Neural progenitor cell (in vitro differentiated cells): ENCODE results near the gene IDUA. TPM values are rescaled to one million over a fixed set of nuclear protein-coding genes. Genes with fewer than 3 reads are reported as not detected.
"Not testable (repeated sequence)": the region's sequence is repeated elsewhere in the genome, so short reads cannot be mapped to it uniquely, and the experiment has no call there.

Source experiments
- DNase-seq: peaks from one replicate; pipeline ENCODE4 v3.0.0-alpha.2; 2016; ENCODE audit warnings: low spot score
- H2AFZ ChIP-seq: fragments of 200-600 bp; sonication (generic); replicated peaks from 2 replicates; pipeline ENCODE4 v1.6.1; 2016; ENCODE audit warnings: antibody characterized with exemption
- H3F3A ChIP-seq: fragments of 200-600 bp; sonication (generic); 2 replicates; pipeline ENCODE4 v1.6.1; 2016; ENCODE audit warnings: antibody characterized with exemption, low read depth
- H3K27ac ChIP-seq: fragments of 200-600 bp; sonication (generic); 2 replicates; pipeline ENCODE4 v1.5.1; 2016; ENCODE audit warnings: mild to moderate bottlenecking
- H3K27me3 ChIP-seq: fragments of 200-600 bp; sonication (generic); 2 replicates; pipeline ENCODE4 v1.6.1; 2016; ENCODE audit warnings: mild to moderate bottlenecking, moderate library complexity
- H3K36me3 ChIP-seq: fragments of 200-600 bp; sonication (generic); 2 replicates; pipeline ENCODE4 v1.5.1; 2016
- H3K4me1 ChIP-seq: fragments of 200-600 bp; sonication (generic); 2 replicates; pipeline ENCODE4 v1.6.1; 2016; ENCODE audit warnings: mixed run types
- H3K4me2 ChIP-seq: fragments of 200-600 bp; sonication (generic); 2 replicates; pipeline ENCODE4 v1.6.1; 2016
- H3K4me3 ChIP-seq: fragments of 200-600 bp; sonication (generic); 2 replicates; pipeline ENCODE4 v1.5.1; 2016
- H3K79me2 ChIP-seq: fragments of 200-600 bp; sonication (generic); 2 replicates; pipeline ENCODE4 v1.6.1; 2016; ENCODE audit warnings: low read depth
- H3K9ac ChIP-seq: fragments of 200-600 bp; sonication (generic); 2 replicates; pipeline ENCODE4 v1.6.1; 2016
- H3K9me3 ChIP-seq: fragments of 200-600 bp; sonication (generic); 2 replicates; pipeline ENCODE4 v1.5.1; 2016; ENCODE audit warnings: low read depth
- H4K20me1 ChIP-seq: fragments of 200-600 bp; sonication (generic); 2 replicates; pipeline ENCODE4 v1.6.1; 2016; ENCODE audit warnings: low read depth
- H3K27ac Mint-ChIP-seq: 3 replicates; pipeline ENCODE4 v1.8.0; 2021; ENCODE audit warnings: mixed read lengths
- H3K27me3 Mint-ChIP-seq: 2 replicates; pipeline ENCODE4 v1.8.0; 2022; ENCODE audit warnings: low read depth, mild to moderate bottlenecking, inconsistent platforms, moderate library complexity, mixed read lengths; ENCODE audit not compliant: insufficient read depth
- H3K36me3 Mint-ChIP-seq: 3 replicates; pipeline ENCODE4 v1.8.0; 2021; ENCODE audit warnings: mixed read lengths
- H3K4me1 Mint-ChIP-seq: 3 replicates; pipeline ENCODE4 v1.8.0; 2021; ENCODE audit warnings: mixed read lengths
- H3K4me3 Mint-ChIP-seq: 3 replicates; pipeline ENCODE4 v1.8.0; 2021; ENCODE audit warnings: mild to moderate bottlenecking, moderate library complexity, mixed read lengths
- H3K9me3 Mint-ChIP-seq: 3 replicates; pipeline ENCODE4 v1.8.0; 2020; ENCODE audit warnings: mixed read lengths
- CTCF ChIP-seq: fragments of 200-600 bp; sonication (generic); IDR thresholded peaks from 2 replicates; pipeline ENCODE4 v1.5.1; 2017; ENCODE audit warnings: antibody characterized with exemption, mild to moderate bottlenecking
- EZH2 ChIP-seq: fragments of 200-600 bp; sonication (generic); IDR thresholded peaks from 2 replicates; pipeline ENCODE4 v1.6.1; 2017; ENCODE audit warnings: antibody characterized with exemption, mild to moderate bottlenecking, moderate library complexity
- EZH2phosphoT487 ChIP-seq: fragments of 200-600 bp; sonication (generic); IDR thresholded peaks from 2 replicates; pipeline ENCODE4 v1.6.1; 2017; ENCODE audit warnings: antibody characterized with exemption
- total RNA-seq: library from RNA; depleted of rRNA; stranded (reverse); fragments of >200 nt; gene quantifications from 2 replicates; pipeline ENCODE4 v1.2.3, GENCODE V29; 2015; ENCODE audit warnings: low replicate concordance

Gene IDUA
- 0.47 and 10.7 TPM in 2 replicates for total RNA-seq

DNA sequence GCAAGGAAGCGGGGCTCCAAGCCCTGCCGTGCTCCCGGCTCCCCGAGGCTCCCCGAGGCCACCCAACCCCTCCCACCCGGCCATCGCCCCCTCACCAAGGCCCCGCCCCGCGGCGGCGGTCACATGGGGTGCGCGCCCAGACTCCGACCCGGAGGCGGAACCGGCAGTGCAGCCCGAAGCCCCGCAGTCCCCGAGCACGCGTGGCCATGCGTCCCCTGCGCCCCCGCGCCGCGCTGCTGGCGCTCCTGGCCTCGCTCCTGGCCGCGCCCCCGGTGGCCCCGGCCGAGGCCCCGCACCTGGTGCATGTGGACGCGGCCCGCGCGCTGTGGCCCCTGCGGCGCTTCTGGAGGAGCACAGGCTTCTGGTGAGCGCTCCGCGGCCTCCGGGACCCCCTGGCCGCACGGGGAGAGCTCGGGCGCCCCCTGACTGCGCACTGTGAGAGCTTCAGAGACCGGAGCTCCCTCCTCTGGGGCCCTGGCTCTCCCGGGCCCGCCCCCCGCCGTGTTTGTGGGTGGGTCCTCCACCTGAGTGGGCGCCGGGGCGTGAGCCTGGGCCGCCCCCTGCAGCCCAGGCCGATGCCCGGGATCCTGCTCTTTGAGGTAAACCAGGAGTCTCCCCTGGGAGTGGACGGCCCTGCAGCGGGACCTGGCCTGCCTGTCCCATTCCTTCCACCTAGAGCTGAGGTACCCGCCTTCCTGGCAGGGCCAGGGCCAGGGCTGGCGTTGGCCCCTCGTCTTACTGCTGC is at the start of gene IDUA:
Gene IDUA (plus strand): TSS at position 166 of the 745 bp plus-strand sequence. CDS start 41 bp downstream, at position 207.
- TF ChIP-seq CTCF (peak; percentile 50), EZH2phosphoT487 (no peak)
- H3K4me1 Mint-ChIP-seq: peaks cover 12% of the 10 kb centered on the region
- DNase-seq: peak; percentile 77
- Histone ChIP-seq H3K27ac (no peak within 1 kb of the TSS), H3K9me3 (no peaks in the 10 kb centered on the region), H3K4me1 (peaks cover 14% of the 10 kb centered on the region), H3K36me3 (no peaks in the 10 kb centered on the region), H4K20me1 (no peaks in the 10 kb centered on the region), H3K27me3 (peaks cover 41% of the 10 kb centered on the region), H3K79me2 (no peaks in the 10 kb centered on the region), H3K9ac (no peak within 1 kb of the TSS), H2AFZ (peak within 1 kb of the TSS; percentile 75), H3K4me2 (peak within 1 kb of the TSS; percentile 80), H3F3A (peaks cover 14% of the 10 kb centered on the region), H3K4me3 (peak within 1 kb of the TSS; percentile 53)
- H3K9me3 Mint-ChIP-seq: no peaks in the 10 kb centered on the region
- peak within 1 kb of the TSS; percentile 89 for H3K4me3 Mint-ChIP-seq
- H3K27ac Mint-ChIP-seq: peak within 1 kb of the TSS; percentile 96
- H3K36me3 Mint-ChIP-seq: no peaks in the 10 kb centered on the region
- H3K27me3 Mint-ChIP-seq: peaks cover 14% of the 10 kb centered on the region

DNA sequence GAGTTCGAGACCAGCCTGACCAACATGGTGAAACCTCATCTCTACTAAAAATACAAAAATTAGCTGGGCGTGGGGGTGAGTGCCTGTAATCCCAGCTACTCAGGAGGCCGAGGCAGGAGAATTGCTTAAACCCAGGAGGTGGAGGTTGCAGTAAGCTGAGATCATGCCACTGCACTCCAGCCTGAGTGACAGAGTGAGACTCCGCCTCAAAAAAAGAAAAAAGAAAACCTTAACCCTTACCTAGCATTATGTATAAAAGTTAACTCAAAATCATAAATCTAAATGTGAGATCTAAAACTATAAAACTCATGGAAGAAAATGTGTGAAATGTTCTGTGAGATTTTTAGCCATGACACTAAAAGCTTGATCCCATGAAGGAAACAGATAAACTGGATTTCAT is 47.3 kb upstream of the IDUA start:
- not testable (repeated sequence) for H3K27ac ChIP-seq, H3K4me3 ChIP-seq, H3K9ac ChIP-seq, H3K4me1 Mint-ChIP-seq, H3K36me3 Mint-ChIP-seq, H3K27me3 ChIP-seq, H3K36me3 ChIP-seq, H3K27ac Mint-ChIP-seq, DNase-seq, H4K20me1 ChIP-seq, H3K9me3 ChIP-seq, H3F3A ChIP-seq, H3K9me3 Mint-ChIP-seq, H3K4me3 Mint-ChIP-seq, H3K27me3 Mint-ChIP-seq, H2AFZ ChIP-seq, H3K79me2 ChIP-seq, H3K4me2 ChIP-seq, H3K4me1 ChIP-seq

DNA sequence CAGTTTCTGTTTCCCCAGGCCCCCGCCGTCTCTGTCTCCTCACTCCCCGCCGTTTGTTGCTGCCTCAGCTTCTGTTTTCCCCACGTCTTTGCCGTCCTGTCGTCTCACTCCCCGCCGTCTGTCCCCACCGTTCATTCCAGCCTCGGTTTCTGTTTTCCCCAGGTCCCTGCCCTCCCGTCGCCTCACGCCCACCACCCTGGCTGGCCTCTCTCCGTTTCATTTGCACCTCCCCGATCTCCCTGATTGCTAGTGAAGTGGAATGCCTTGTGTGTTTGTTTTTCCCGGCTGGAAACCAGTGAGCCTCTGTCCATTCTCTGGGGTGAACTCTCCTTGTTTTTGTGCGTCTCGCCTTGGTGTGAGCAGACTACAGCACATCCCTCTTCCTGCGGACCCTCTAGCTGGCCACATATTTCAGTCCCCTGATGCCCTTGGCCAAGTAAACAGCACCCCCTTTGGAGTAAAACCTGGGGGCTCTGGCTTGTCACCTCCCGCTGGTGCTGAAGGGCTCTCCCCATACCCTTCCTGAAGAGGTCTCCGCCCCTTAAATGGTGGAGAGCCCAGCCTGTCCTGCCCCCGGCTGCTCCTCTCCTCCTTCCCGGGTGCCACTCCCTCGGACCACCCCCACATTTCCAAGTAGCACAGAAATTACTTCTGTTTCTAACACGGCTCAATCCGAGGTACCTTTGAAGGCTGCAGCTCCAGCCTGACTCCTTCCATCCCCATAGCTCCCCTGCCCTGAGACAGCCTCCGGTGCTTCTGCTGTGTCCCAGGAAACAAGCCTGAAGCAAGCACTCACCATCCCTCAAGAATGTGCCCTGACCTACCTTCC is 41.4 kb upstream of the IDUA start:
- H3F3A ChIP-seq: peaks cover 4% of the 10 kb centered on the region
- peaks cover 12% of the 10 kb centered on the region for H3K4me1 ChIP-seq
- H3K27ac ChIP-seq: no peak overlapping the region
- H3K4me2 ChIP-seq: peak overlapping the region; percentile 84
- H3K4me1 Mint-ChIP-seq: peaks cover 11% of the 10 kb centered on the region
- peak overlapping the region; percentile 36 for H3K4me3 Mint-ChIP-seq
- H3K27ac Mint-ChIP-seq: no peak overlapping the region
- TF ChIP-seq EZH2 (no peak), EZH2phosphoT487 (no peak), CTCF (no peak)
- no peaks in the 10 kb centered on the region for H3K79me2 ChIP-seq
- H3K9me3 Mint-ChIP-seq: no peaks in the 10 kb centered on the region
- H3K36me3 Mint-ChIP-seq: no peaks in the 10 kb centered on the region
- H3K27me3 Mint-ChIP-seq: peaks cover 2% of the 10 kb centered on the region
- H3K9ac ChIP-seq: peak overlapping the region; percentile 25
- H3K36me3 ChIP-seq: no peaks in the 10 kb centered on the region
- peak overlapping the region; percentile 38 for H3K4me3 ChIP-seq
- peak overlapping the region; percentile 79 for H2AFZ ChIP-seq
- peaks cover 6% of the 10 kb centered on the region for H3K27me3 ChIP-seq
- H3K9me3 ChIP-seq: no peaks in the 10 kb centered on the region
- no peaks in the 10 kb centered on the region for H4K20me1 ChIP-seq
- DNase-seq: peak; percentile 45
